GM12873 (cell line): ENCODE results near the gene MBLAC1.

Experiments used
- CTCF ChIP-seq: IDR thresholded peaks from 2 replicates; pipeline ENCODE4 v1.5.1; 2012; ENCODE audit warnings: low read depth, mild to moderate bottlenecking, moderate library complexity, low read length, control low read depth; ENCODE audit not compliant: insufficient read depth; ENCODE audit errors: missing control alignments

The MBLAC1 gene

GRCh38 chr7:100087055-100087750 lies 39.6 kb upstream of the MBLAC1 start:
- TF ChIP-seq CTCF, result no peak

- TF ChIP-seq CTCF, result no peak
Measured at GRCh38 chr7:100088095-100088620, 38.6 kb upstream of the MBLAC1 start.

- no peak for TF ChIP-seq CTCF
Measured at GRCh38 chr7:100088621-100089457, 37.9 kb upstream of the MBLAC1 start, which contains the start of gene COPS6. Gene COPS6 (plus strand): TSS chr7:100088969. CDS start chr7:100088991, 22 bp downstream.

- no peak for TF ChIP-seq CTCF
Measured at GRCh38 chr7:100089458-100090196, 37.1 kb upstream of the MBLAC1 start.

- no peak for TF ChIP-seq CTCF
Measured at GRCh38 chr7:100090527-100091410, 36.0 kb upstream of the MBLAC1 start.

GRCh38 chr7:100091411-100092181 lies 35.2 kb upstream of the MBLAC1 start:
- TF ChIP-seq CTCF, result peak; percentile 29
